ENCODE measurements around the gene CCDC47.

Gene CCDC47

GRCh38 chr17:63785556-63785955, 12.2 kb upstream of the CCDC47 start:
- no peaks in the 10 kb centered on the region for H3K27me3 ChIP-seq (ENCODE audit: control insufficient read depth in 1 of 2, insufficient read depth in 2 of 2, low read length in 2 of 2)
- H3K4me1 ChIP-seq (ENCODE audit: control insufficient read depth in 1 of 2, insufficient read depth in 2 of 2, low read length in 2 of 2), result peaks cover 0 to 1% of the 10 kb centered on the region in 2 donors
- H3K36me3 ChIP-seq (ENCODE audit: control insufficient read depth in 1 of 2, insufficient read depth in 2 of 2, low read length in 2 of 2), result peaks cover 17 to 43% of the 10 kb centered on the region in 2 donors
- H3K27ac ChIP-seq (ENCODE audit: low read depth, low read length), result no peak overlapping the region
- H3K9ac ChIP-seq (ENCODE audit: low read depth in 1 of 2, low read length in 2 of 2), result no peak overlapping the region
- no peaks in the 10 kb centered on the region for H3K9me3 ChIP-seq (ENCODE audit: control insufficient read depth in 1 of 2, low read length in 2 of 2)
- no peak overlapping the region for H3K4me3 ChIP-seq (ENCODE audit: low read depth in 1 of 2, low read length in 2 of 2)

- Histone ChIP-seq H3K27me3 (ENCODE audit: control insufficient read depth in 1 of 2, insufficient read depth in 2 of 2, low read length in 2 of 2) (no peaks in the 10 kb centered on the region), H3K27ac (ENCODE audit: low read depth, low read length) (no peak overlapping the region), H3K4me1 (ENCODE audit: control insufficient read depth in 1 of 2, insufficient read depth in 2 of 2, low read length in 2 of 2) (peaks cover 0 to 6% of the 10 kb centered on the region in 2 donors), H3K36me3 (ENCODE audit: control insufficient read depth in 1 of 2, insufficient read depth in 2 of 2, low read length in 2 of 2) (peaks cover 19 to 29% of the 10 kb centered on the region in 2 donors), H3K4me3 (ENCODE audit: low read depth in 1 of 2, low read length in 2 of 2) (no peak overlapping the region), H3K9ac (ENCODE audit: low read depth in 1 of 2, low read length in 2 of 2) (no peak overlapping the region), H3K9me3 (ENCODE audit: control insufficient read depth in 1 of 2, low read length in 2 of 2) (no peaks in the 10 kb centered on the region)
Measured at GRCh38 chr17:63783522-63783921, 10.1 kb upstream of the CCDC47 start.

GRCh38 chr17:63780928-63781327, 7.5 kb upstream of the CCDC47 start:
- Histone ChIP-seq H3K36me3 (ENCODE audit: control insufficient read depth in 1 of 2, insufficient read depth in 2 of 2, low read length in 2 of 2) (peaks cover 19 to 26% of the 10 kb centered on the region in 2 donors), H3K27ac (ENCODE audit: low read depth, low read length) (no peak overlapping the region), H3K9ac (ENCODE audit: low read depth in 1 of 2, low read length in 2 of 2) (no peak overlapping the region), H3K9me3 (ENCODE audit: control insufficient read depth in 1 of 2, low read length in 2 of 2) (no peaks in the 10 kb centered on the region), H3K27me3 (ENCODE audit: control insufficient read depth in 1 of 2, insufficient read depth in 2 of 2, low read length in 2 of 2) (no peaks in the 10 kb centered on the region), H3K4me1 (ENCODE audit: control insufficient read depth in 1 of 2, insufficient read depth in 2 of 2, low read length in 2 of 2) (peaks cover 3 to 11% of the 10 kb centered on the region in 2 donors), H3K4me3 (ENCODE audit: low read depth in 1 of 2, low read length in 2 of 2) (no peak overlapping the region)

- Histone ChIP-seq H3K36me3 (ENCODE audit: control insufficient read depth in 1 of 2, insufficient read depth in 2 of 2, low read length in 2 of 2) (peaks cover 16 to 26% of the 10 kb centered on the region in 2 donors), H3K4me3 (ENCODE audit: low read depth in 1 of 2, low read length in 2 of 2) (no peak overlapping the region), H3K9ac (ENCODE audit: low read depth in 1 of 2, low read length in 2 of 2) (no peak overlapping the region), H3K9me3 (ENCODE audit: control insufficient read depth in 1 of 2, low read length in 2 of 2) (no peaks in the 10 kb centered on the region), H3K4me1 (ENCODE audit: control insufficient read depth in 1 of 2, insufficient read depth in 2 of 2, low read length in 2 of 2) (peaks cover 8 to 14% of the 10 kb centered on the region in 2 donors), H3K27me3 (ENCODE audit: control insufficient read depth in 1 of 2, insufficient read depth in 2 of 2, low read length in 2 of 2) (no peaks in the 10 kb centered on the region), H3K27ac (ENCODE audit: low read depth, low read length) (no peak overlapping the region)
Measured at GRCh38 chr17:63780507-63780906, 7.1 kb upstream of the CCDC47 start.

GRCh38 chr17:63775420-63775819, 2.0 kb upstream of the CCDC47 start:
- Histone ChIP-seq H3K27me3 (ENCODE audit: control insufficient read depth in 1 of 2, insufficient read depth in 2 of 2, low read length in 2 of 2) (no peaks in the 10 kb centered on the region), H3K9ac (ENCODE audit: low read depth in 1 of 2, low read length in 2 of 2) (peak overlapping the region; percentile 87 to 90), H3K4me3 (ENCODE audit: low read depth in 1 of 2, low read length in 2 of 2) (peak overlapping the region; percentile 91 to 93), H3K36me3 (ENCODE audit: control insufficient read depth in 1 of 2, insufficient read depth in 2 of 2, low read length in 2 of 2) (peaks cover 9 to 14% of the 10 kb centered on the region in 2 donors), H3K27ac (ENCODE audit: low read depth, low read length) (no peak overlapping the region), H3K4me1 (ENCODE audit: control insufficient read depth in 1 of 2, insufficient read depth in 2 of 2, low read length in 2 of 2) (peaks cover 21 to 24% of the 10 kb centered on the region in 2 donors), H3K9me3 (ENCODE audit: control insufficient read depth in 1 of 2, low read length in 2 of 2) (no peaks in the 10 kb centered on the region)

- H3K9ac ChIP-seq (ENCODE audit: low read depth in 1 of 2, low read length in 2 of 2), result peak overlapping the region; percentile 87 to 90
- peaks cover 18 to 24% of the 10 kb centered on the region in 2 donors for H3K4me1 ChIP-seq (ENCODE audit: control insufficient read depth in 1 of 2, insufficient read depth in 2 of 2, low read length in 2 of 2)
- no peaks in the 10 kb centered on the region for H3K27me3 ChIP-seq (ENCODE audit: control insufficient read depth in 1 of 2, insufficient read depth in 2 of 2, low read length in 2 of 2)
- H3K4me3 ChIP-seq (ENCODE audit: low read depth in 1 of 2, low read length in 2 of 2), result peak overlapping the region; percentile 91 to 93
- H3K27ac ChIP-seq (ENCODE audit: low read depth, low read length), result no peak overlapping the region
- H3K36me3 ChIP-seq (ENCODE audit: control insufficient read depth in 1 of 2, insufficient read depth in 2 of 2, low read length in 2 of 2), result peaks cover 7 to 18% of the 10 kb centered on the region in 2 donors
- no peaks in the 10 kb centered on the region for H3K9me3 ChIP-seq (ENCODE audit: control insufficient read depth in 1 of 2, low read length in 2 of 2)
Measured at GRCh38 chr17:63774969-63775265, 1.5 kb upstream of the CCDC47 start.

GRCh38 chr17:63774141-63774968, 958 bp upstream of the CCDC47 start, which contains the start of gene DDX42:
Gene DDX42 (plus strand): TSS chr17:63774170. CDS start chr17:63787050, 12,880 bp downstream.
- no peaks in the 10 kb centered on the region for H3K27me3 ChIP-seq (ENCODE audit: control insufficient read depth in 1 of 2, insufficient read depth in 2 of 2, low read length in 2 of 2)
- peak within 1 kb of the TSS; percentile 91 to 93 for H3K4me3 ChIP-seq (ENCODE audit: low read depth in 1 of 2, low read length in 2 of 2)
- H3K36me3 ChIP-seq (ENCODE audit: control insufficient read depth in 1 of 2, insufficient read depth in 2 of 2, low read length in 2 of 2), result peaks cover 7 to 18% of the 10 kb centered on the region in 2 donors
- peak within 1 kb of the TSS; percentile 95 to 97 for H3K9ac ChIP-seq (ENCODE audit: low read depth in 1 of 2, low read length in 2 of 2)
- H3K4me1 ChIP-seq (ENCODE audit: control insufficient read depth in 1 of 2, insufficient read depth in 2 of 2, low read length in 2 of 2), result peaks cover 18 to 24% of the 10 kb centered on the region in 2 donors
- no peaks in the 10 kb centered on the region for H3K9me3 ChIP-seq (ENCODE audit: control insufficient read depth in 1 of 2, low read length in 2 of 2)
- peak within 1 kb of the TSS; percentile 98 for H3K27ac ChIP-seq (ENCODE audit: low read depth, low read length)

GRCh38 chr17:63772801-63773271, 561 bp downstream of the CCDC47 start:
- Histone ChIP-seq H3K4me3 (ENCODE audit: low read depth in 1 of 2, low read length in 2 of 2) (peak overlapping the region; percentile 83 to 90), H3K27ac (ENCODE audit: low read depth, low read length) (peak overlapping the region; percentile 98), H3K9me3 (ENCODE audit: control insufficient read depth in 1 of 2, low read length in 2 of 2) (no peaks in the 10 kb centered on the region), H3K36me3 (ENCODE audit: control insufficient read depth in 1 of 2, insufficient read depth in 2 of 2, low read length in 2 of 2) (peaks cover 2 to 15% of the 10 kb centered on the region in 2 donors), H3K9ac (ENCODE audit: low read depth in 1 of 2, low read length in 2 of 2) (peak overlapping the region; percentile 95 to 97), H3K4me1 (ENCODE audit: control insufficient read depth in 1 of 2, insufficient read depth in 2 of 2, low read length in 2 of 2) (peaks cover 18 to 24% of the 10 kb centered on the region in 2 donors), H3K27me3 (ENCODE audit: control insufficient read depth in 1 of 2, insufficient read depth in 2 of 2, low read length in 2 of 2) (no peaks in the 10 kb centered on the region)

- no peaks in the 10 kb centered on the region for H3K27me3 ChIP-seq (ENCODE audit: control insufficient read depth in 1 of 2, insufficient read depth in 2 of 2, low read length in 2 of 2)
- H3K36me3 ChIP-seq (ENCODE audit: control insufficient read depth in 1 of 2, insufficient read depth in 2 of 2, low read length in 2 of 2), result peaks cover 0 to 30% of the 10 kb centered on the region in 2 donors
- H3K9ac ChIP-seq (ENCODE audit: low read depth in 1 of 2, low read length in 2 of 2), result no peak overlapping the region
- H3K4me3 ChIP-seq (ENCODE audit: low read depth in 1 of 2, low read length in 2 of 2), result no peak overlapping the region
- H3K9me3 ChIP-seq (ENCODE audit: control insufficient read depth in 1 of 2, low read length in 2 of 2), result no peaks in the 10 kb centered on the region
- no peak overlapping the region for H3K27ac ChIP-seq (ENCODE audit: low read depth, low read length)
- H3K4me1 ChIP-seq (ENCODE audit: control insufficient read depth in 1 of 2, insufficient read depth in 2 of 2, low read length in 2 of 2), result peaks cover 6% of the 10 kb centered on the region in 2 donors
Measured at GRCh38 chr17:63768433-63768832, 5.0 kb downstream of the CCDC47 start.

- Histone ChIP-seq H3K9me3 (ENCODE audit: control insufficient read depth in 1 of 2, low read length in 2 of 2) (no peaks in the 10 kb centered on the region), H3K27me3 (ENCODE audit: control insufficient read depth in 1 of 2, insufficient read depth in 2 of 2, low read length in 2 of 2) (no peaks in the 10 kb centered on the region), H3K4me1 (ENCODE audit: control insufficient read depth in 1 of 2, insufficient read depth in 2 of 2, low read length in 2 of 2) (peaks cover 7 to 11% of the 10 kb centered on the region in 2 donors), H3K4me3 (ENCODE audit: low read depth in 1 of 2, low read length in 2 of 2) (no peak overlapping the region), H3K36me3 (ENCODE audit: control insufficient read depth in 1 of 2, insufficient read depth in 2 of 2, low read length in 2 of 2) (peaks cover 0 to 36% of the 10 kb centered on the region in 2 donors), H3K9ac (ENCODE audit: low read depth in 1 of 2, low read length in 2 of 2) (no peak overlapping the region), H3K27ac (ENCODE audit: low read depth, low read length) (no peak overlapping the region)
Measured at GRCh38 chr17:63766754-63767153, 6.6 kb downstream of the CCDC47 start.
